ENCODE measurements around the gene SLC5A1. TPM values are rescaled to one million over a fixed set of nuclear protein-coding genes. Genes with fewer than 3 reads are reported as not detected.

Gene SLC5A1
- total and polyA plus RNA-seq, 9 of the 15 experiments (the other 6 are each of a cell fraction or from before 2014, with no cell fraction given), result not detected

DNA sequence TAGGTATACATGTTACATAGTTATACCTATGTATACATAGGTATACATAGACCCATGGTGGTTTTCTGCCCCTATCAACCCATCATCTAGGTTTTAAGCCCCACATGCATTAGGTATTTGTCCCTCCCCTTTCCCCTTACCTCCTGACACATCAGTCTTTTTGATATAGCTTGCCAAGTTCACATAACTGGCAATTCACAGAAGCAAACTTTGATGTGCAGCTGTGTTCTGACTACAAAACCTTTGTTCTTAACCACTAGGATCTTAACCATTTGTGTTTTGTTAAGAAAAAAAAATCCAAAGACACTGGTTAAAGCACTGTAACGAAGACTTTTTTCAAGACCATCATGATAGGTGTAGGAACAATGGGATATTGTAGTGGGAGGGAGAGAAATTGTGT lies 42.9 kb upstream of the SLC5A1 start:
- Histone ChIP-seq H3K4me1 (replicated peaks in 1 of 2; ENCODE audit: control insufficient read depth in 2 of 2, insufficient read depth in 2 of 2, low read length in 2 of 2) (no peaks in the 10 kb centered on the region), H3K9me1 (ENCODE audit: control insufficient read depth, insufficient read depth, low read length) (no peaks in the 10 kb centered on the region), H2AFZ (ENCODE audit: low read depth, low read length) (no peak overlapping the region), H3K4me2 (ENCODE audit: insufficient read depth, low read length) (no peak overlapping the region), H3K27me3 (ENCODE audit: control insufficient read depth in 2 of 2, insufficient read depth in 2 of 2, low read length in 2 of 2) (no peaks in the 10 kb centered on the region), H3K79me2 (ENCODE audit: control insufficient read depth, insufficient read depth, low read length) (no peaks in the 10 kb centered on the region), H3K9ac (ENCODE audit: insufficient read depth in 1 of 2, low read depth in 2 of 2, low read length in 2 of 2) (no peak overlapping the region), H4K20me1 (replicated peaks; ENCODE audit: control insufficient read depth, insufficient read depth, low read length) (no peaks in the 10 kb centered on the region), H3K9me3 (replicated peaks; ENCODE audit: control insufficient read depth, insufficient read depth, low read depth, low read length) (no peaks in the 10 kb centered on the region), H3K36me3 (ENCODE audit: control insufficient read depth, insufficient read depth, low read length) (no peaks in the 10 kb centered on the region), H3K4me3 (no peak overlapping the region), H3K27ac (ENCODE audit: extremely low read depth, low read depth, low read length) (no peak overlapping the region)
- WGBS (ENCODE audit: insufficient coverage, low coverage, missing lambda C conversion rate), result no CpG with 5 or more reads among the region's 1 CpG
- ChIA-PET POLR2A (no interaction called here), CTCF (ENCODE audit: low intra/inter-chr PET ratio) (no interaction called here)
- FAIRE-seq (no peak), ATAC-seq (no peak), DNase-seq (ENCODE audit: extremely low read depth in 1 of 4, low spot score in 3 of 4) (no peak)
- no TSS peak for BruUV-seq (replicated peaks)
- in situ Hi-C loops (cut with MboI), result no loop called here
- intact Hi-C loops (cut with micrococcal nuclease), result no loop called here
- TF ChIP-seq, protein P1, sequence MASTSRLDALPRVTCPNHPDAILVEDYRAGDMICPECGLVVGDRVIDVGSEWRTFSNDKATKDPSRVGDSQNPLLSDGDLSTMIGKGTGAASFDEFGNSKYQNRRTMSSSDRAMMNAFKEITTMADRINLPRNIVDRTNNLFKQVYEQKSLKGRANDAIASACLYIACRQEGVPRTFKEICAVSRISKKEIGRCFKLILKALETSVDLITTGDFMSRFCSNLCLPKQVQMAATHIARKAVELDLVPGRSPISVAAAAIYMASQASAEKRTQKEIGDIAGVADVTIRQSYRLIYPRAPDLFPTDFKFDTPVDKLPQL (IDR thresholded peaks at IDR 0.05; ENCODE audit: extremely low read depth, insufficient read length), result no peak
- TF ChIP-seq TAL1 (IDR thresholded peaks at IDR 0.05) (no peak), ZNF232 (CRISPR knock-in tag; IDR thresholded peaks at IDR 0.05) (no peak), ZFPM2 (CRISPR knock-in tag; IDR thresholded peaks at IDR 0.05) (no peak), RBFOX2 (IDR thresholded peaks at IDR 0.05; ENCODE audit: low read depth, low read length) (no peak), SETDB1 (IDR thresholded peaks at IDR 0.05; ENCODE audit: low read length) (no peak), ZNF561 (CRISPR knock-in tag; conservative IDR thresholded peaks at IDR 0.05) (no peak), BDP1 (IDR thresholded peaks at IDR 0.05; ENCODE audit: insufficient read depth, insufficient read length) (no peak), ZFX (CRISPR knock-in tag; IDR thresholded peaks at IDR 0.05) (no peak), ETV5 (CRISPR knock-in tag; IDR thresholded peaks at IDR 0.05; ENCODE audit: low read depth) (no peak), MAFF (IDR thresholded peaks at IDR 0.05; ENCODE audit: low read length) (no peak), MCM5 (IDR thresholded peaks at IDR 0.05; ENCODE audit: low read depth) (no peak)
- TF ChIP-seq, protein P2, sequence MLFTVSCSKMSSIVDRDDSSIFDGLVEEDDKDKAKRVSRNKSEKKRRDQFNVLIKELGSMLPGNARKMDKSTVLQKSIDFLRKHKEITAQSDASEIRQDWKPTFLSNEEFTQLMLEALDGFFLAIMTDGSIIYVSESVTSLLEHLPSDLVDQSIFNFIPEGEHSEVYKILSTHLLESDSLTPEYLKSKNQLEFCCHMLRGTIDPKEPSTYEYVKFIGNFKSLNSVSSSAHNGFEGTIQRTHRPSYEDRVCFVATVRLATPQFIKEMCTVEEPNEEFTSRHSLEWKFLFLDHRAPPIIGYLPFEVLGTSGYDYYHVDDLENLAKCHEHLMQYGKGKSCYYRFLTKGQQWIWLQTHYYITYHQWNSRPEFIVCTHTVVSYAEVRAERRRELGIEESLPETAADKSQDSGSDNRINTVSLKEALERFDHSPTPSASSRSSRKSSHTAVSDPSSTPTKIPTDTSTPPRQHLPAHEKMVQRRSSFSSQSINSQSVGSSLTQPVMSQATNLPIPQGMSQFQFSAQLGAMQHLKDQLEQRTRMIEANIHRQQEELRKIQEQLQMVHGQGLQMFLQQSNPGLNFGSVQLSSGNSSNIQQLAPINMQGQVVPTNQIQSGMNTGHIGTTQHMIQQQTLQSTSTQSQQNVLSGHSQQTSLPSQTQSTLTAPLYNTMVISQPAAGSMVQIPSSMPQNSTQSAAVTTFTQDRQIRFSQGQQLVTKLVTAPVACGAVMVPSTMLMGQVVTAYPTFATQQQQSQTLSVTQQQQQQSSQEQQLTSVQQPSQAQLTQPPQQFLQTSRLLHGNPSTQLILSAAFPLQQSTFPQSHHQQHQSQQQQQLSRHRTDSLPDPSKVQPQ (CRISPR knock-in tag; IDR thresholded peaks at IDR 0.05; ENCODE audit: borderline replicate concordance), result no peak
- TF ChIP-seq, protein P3, sequence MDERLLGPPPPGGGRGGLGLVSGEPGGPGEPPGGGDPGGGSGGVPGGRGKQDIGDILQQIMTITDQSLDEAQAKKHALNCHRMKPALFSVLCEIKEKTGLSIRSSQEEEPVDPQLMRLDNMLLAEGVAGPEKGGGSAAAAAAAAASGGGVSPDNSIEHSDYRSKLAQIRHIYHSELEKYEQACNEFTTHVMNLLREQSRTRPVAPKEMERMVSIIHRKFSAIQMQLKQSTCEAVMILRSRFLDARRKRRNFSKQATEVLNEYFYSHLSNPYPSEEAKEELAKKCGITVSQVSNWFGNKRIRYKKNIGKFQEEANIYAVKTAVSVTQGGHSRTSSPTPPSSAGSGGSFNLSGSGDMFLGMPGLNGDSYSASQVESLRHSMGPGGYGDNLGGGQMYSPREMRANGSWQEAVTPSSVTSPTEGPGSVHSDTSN (CRISPR knock-in tag; IDR thresholded peaks at IDR 0.05; ENCODE audit: low read depth), result no peak
- TF ChIP-seq, protein P3 (tag; conservative IDR thresholded peaks at IDR 0.05; ENCODE audit: low read depth), result no peak
- TF ChIP-seq, protein P4, sequence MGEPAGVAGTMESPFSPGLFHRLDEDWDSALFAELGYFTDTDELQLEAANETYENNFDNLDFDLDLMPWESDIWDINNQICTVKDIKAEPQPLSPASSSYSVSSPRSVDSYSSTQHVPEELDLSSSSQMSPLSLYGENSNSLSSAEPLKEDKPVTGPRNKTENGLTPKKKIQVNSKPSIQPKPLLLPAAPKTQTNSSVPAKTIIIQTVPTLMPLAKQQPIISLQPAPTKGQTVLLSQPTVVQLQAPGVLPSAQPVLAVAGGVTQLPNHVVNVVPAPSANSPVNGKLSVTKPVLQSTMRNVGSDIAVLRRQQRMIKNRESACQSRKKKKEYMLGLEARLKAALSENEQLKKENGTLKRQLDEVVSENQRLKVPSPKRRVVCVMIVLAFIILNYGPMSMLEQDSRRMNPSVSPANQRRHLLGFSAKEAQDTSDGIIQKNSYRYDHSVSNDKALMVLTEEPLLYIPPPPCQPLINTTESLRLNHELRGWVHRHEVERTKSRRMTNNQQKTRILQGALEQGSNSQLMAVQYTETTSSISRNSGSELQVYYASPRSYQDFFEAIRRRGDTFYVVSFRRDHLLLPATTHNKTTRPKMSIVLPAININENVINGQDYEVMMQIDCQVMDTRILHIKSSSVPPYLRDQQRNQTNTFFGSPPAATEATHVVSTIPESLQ (CRISPR knock-in tag; IDR thresholded peaks at IDR 0.05), result no peak

All from K562 (cell line).